HepG2 (cell line): ENCODE measurements around the gene SLC25A45. TPM values are rescaled to one million over a fixed set of nuclear protein-coding genes. Genes with fewer than 3 reads are reported as not detected.

Experiments used
- ATAC-seq: fragments of 200-7000 bp; cut with Tn5 transposase; 3 replicates; pipeline ENCODE4 v1.9.1; 2020; ENCODE audit warnings: mild to moderate bottlenecking, moderate library complexity
- BruUV-seq: library from RNA; stranded (reverse); fragments of 400-500 nt; replicated peaks from 2 replicates; lab custom pipeline; 2021; lab: Mats Ljungman, UMichigan
- CTCF ChIA-PET: fragments of 300-600 bp; formaldehyde crosslinking; extraction: SDS; loops from one replicate; lab custom pipeline; 2021; ENCODE audit warnings: low total read pairs, inconsistent platforms, low intra/inter-chr PET ratio; lab: Yijun Ruan, JAX
- POLR2A ChIA-PET: fragments of 350-600 bp; sonication (Branson Sonifier 250); formaldehyde crosslinking; loops from one replicate; lab custom pipeline; 2020; ENCODE audit warnings: antibody characterized with exemption, inconsistent platforms; lab: Yijun Ruan, JAX
- DNase-seq: peaks from one replicate; pipeline ENCODE4 v3.0.0-alpha.2; 2015; ENCODE audit warnings: low spot score
- FAIRE-seq: peaks from 3 replicates; lab custom pipeline; 2011; peaks lifted over from hg19 to GRCh38; lab: Jason Lieb, UNC
- H2AFZ ChIP-seq: one replicate; pipeline ENCODE4 v1.6.1; 2011; ENCODE audit warnings: low read length, inconsistent platforms
- H3K27ac ChIP-seq: fragments of 300-600 bp; 3 replicates; pipeline ENCODE4 v1.8.0; 2011; ENCODE audit warnings: mixed run types, mild to moderate bottlenecking, mixed read lengths, low read length, inconsistent platforms; ENCODE audit not compliant: insufficient read depth; ENCODE audit errors: extremely low read length
- H3K27me3 ChIP-seq, 2 experiments: fragments of 200-600 bp in 1 of 2; 2 replicates in 1 of 2; 3 replicates in 1 of 2; pipeline versions ENCODE4 v1.6.0 to v1.8.0; 2011; ENCODE audit warnings: low read length in 2 of 2, mild to moderate bottlenecking in 2 of 2, moderate library complexity in 2 of 2, inconsistent platforms in 1 of 2; ENCODE audit not compliant: insufficient read depth in 2 of 2, control insufficient read depth in 1 of 2
- H3K36me3 ChIP-seq, 2 experiments: fragments of 200-600 bp in 1 of 2; replicated peaks in 1 of 2; 2 replicates in 1 of 2; 3 replicates in 1 of 2; pipeline versions ENCODE4 v1.5.1 to v1.8.0; 2011; ENCODE audit warnings: low read length in 2 of 2, inconsistent platforms in 1 of 2; ENCODE audit not compliant: insufficient read depth in 2 of 2, control insufficient read depth in 1 of 2
- H3K4me1 ChIP-seq: 2 replicates; pipeline ENCODE4 v1.5.1; 2012; ENCODE audit warnings: low read length, inconsistent platforms; ENCODE audit not compliant: insufficient read depth
- H3K4me2 ChIP-seq: 2 replicates; pipeline ENCODE4 v1.6.0; 2011; ENCODE audit warnings: low read depth, low read length, inconsistent platforms
- H3K4me3 ChIP-seq, 3 experiments: fragments of 200-600 bp in 1 of 3; sonication (generic), shearing (Covaris generic) in 1 of 3; replicated peaks in 1 of 3; 2 replicates each; pipeline ENCODE4 v1.5.1; 2011 to 2016; ENCODE audit warnings: low read length in 3 of 3, inconsistent platforms in 2 of 3, low read depth in 2 of 3, mild to moderate bottlenecking in 2 of 3, control low read depth in 1 of 3, mixed read lengths in 1 of 3; ENCODE audit not compliant: insufficient read depth in 1 of 3
- H3K79me2 ChIP-seq: one replicate; pipeline ENCODE4 v1.6.1; 2011; ENCODE audit warnings: low read length, inconsistent platforms; ENCODE audit not compliant: insufficient read depth
- H3K9ac ChIP-seq: 2 replicates; pipeline ENCODE4 v1.6.0; 2011; ENCODE audit warnings: mild to moderate bottlenecking, low read depth, low read length, inconsistent platforms; ENCODE audit not compliant: insufficient read depth
- H3K9me3 ChIP-seq: 2 replicates; pipeline ENCODE4 v1.5.1; 2012; ENCODE audit warnings: mild to moderate bottlenecking, low read length
- H4K20me1 ChIP-seq: 2 replicates; pipeline ENCODE4 v1.6.0; 2011; ENCODE audit warnings: inconsistent platforms, mild to moderate bottlenecking, low read length, moderate library complexity; ENCODE audit not compliant: insufficient read depth
- AGO2 ChIP-seq: fragments of 200-400 bp; formaldehyde crosslinking; optimal IDR thresholded peaks from 2 replicates; pipeline ENCODE3; 2017; ENCODE audit warnings: mild to moderate bottlenecking, low read depth, low read length, moderate library complexity
- CEBPB ChIP-seq: IDR thresholded peaks from 2 replicates; pipeline ENCODE4 v1.6.1; 2011; ENCODE audit warnings: low read depth, low read length, improper control_type of control experiment, borderline replicate concordance
- CEBPG ChIP-seq: IDR thresholded peaks from 2 replicates; pipeline ENCODE4 v1.6.1; 2016
- DDIT3 ChIP-seq: sonication (generic); formaldehyde crosslinking; IDR thresholded peaks from 2 replicates; pipeline ENCODE4 v1.4.0; 2020; ENCODE audit warnings: mild to moderate bottlenecking, missing genetic modification reagents
- GABPB1 ChIP-seq: IDR thresholded peaks from 2 replicates; pipeline ENCODE4 v1.6.1; 2016; ENCODE audit warnings: mild to moderate bottlenecking, missing genetic modification reagents, moderate library complexity, missing compliant biosample characterization
- NFYC ChIP-seq: IDR thresholded peaks from 2 replicates; pipeline ENCODE4 v1.6.1; 2016; ENCODE audit warnings: missing genetic modification reagents, missing compliant biosample characterization
- PLSCR1 ChIP-seq: sonication (generic); formaldehyde crosslinking; IDR thresholded peaks from 2 replicates; pipeline ENCODE4 v1.5.0; 2020; ENCODE audit warnings: missing genetic modification reagents, mild to moderate bottlenecking, borderline replicate concordance
- REST ChIP-seq, 2 experiments: IDR thresholded peaks; 2 replicates each; pipeline ENCODE4 v1.6.1; 2011 to 2012; ENCODE audit warnings: low read length in 2 of 2, borderline replicate concordance in 1 of 2, low read depth in 1 of 2, mild to moderate bottlenecking in 1 of 2, moderate library complexity in 1 of 2
- SMARCC2 ChIP-seq: fragments of 450-650 bp; IDR thresholded peaks from 2 replicates; pipeline ENCODE4 v1.6.1; 2017; ENCODE audit warnings: antibody characterized with exemption, mild to moderate bottlenecking
- ZFP91 ChIP-seq: sonication (generic); formaldehyde crosslinking; IDR thresholded peaks from 2 replicates; pipeline ENCODE4 v1.9.0; 2022; ENCODE audit warnings: missing genetic modification reagents, mild to moderate bottlenecking, borderline replicate concordance
- ZNF350 ChIP-seq: sonication (generic); formaldehyde crosslinking; IDR thresholded peaks from 2 replicates; pipeline ENCODE4 v1.4.0; 2020; ENCODE audit warnings: mild to moderate bottlenecking, low read depth, missing genetic modification reagents, borderline replicate concordance
- ZNF451 ChIP-seq: sonication (generic); formaldehyde crosslinking; IDR thresholded peaks from 2 replicates; pipeline ENCODE4 v1.5.0; 2020; ENCODE audit warnings: mild to moderate bottlenecking, missing genetic modification reagents
- WGBS: methylation state at CpG from one replicate; pipeline ENCODE4 v1.1.6; 2017; ENCODE audit warnings: low lambda C conversion rate; 5-methylcytosine and 5-hydroxymethylcytosine counted together
- in situ Hi-C: cut with HindIII; loops from 2 replicates; pipeline ENCODE4 v1.10.0; 2017; ENCODE audit warnings: low pct_unique_long_range_greater_than_20kb; ENCODE audit not compliant: extremely low pct_ligation_motif_present
- intact Hi-C: fragments of 100-400 bp; cut with micrococcal nuclease; formaldehyde crosslinking; loops from one replicate; pipeline ENCODE4 v1.10.0; 2022; ENCODE audit not compliant: unreplicated experiment
- polyA plus RNA-seq, 8 experiments: library from polyadenylated mRNA; depleted of rRNA in 3 of 8; stranded (reverse) in 7 of 8; unstranded in 1 of 8; fragments of >200 nt; fragmentation: Illumina TruSeq in 4 of 8; extraction: Trizol in 4 of 8; gene quantifications; 2 replicates each; pipeline versions ENCODE4 v1.2.1 to v1.2.3, GENCODE V29; 2011 to 2016; ENCODE audit warnings: low read depth in 4 of 8, missing spikeins in 1 of 8, mixed read lengths in 1 of 8; ENCODE audit not compliant: insufficient read depth in 1 of 8
- total RNA-seq, 5 experiments: library from RNA; depleted of rRNA; stranded (reverse); fragments of >200 nt; fragmentation: Illumina TruSeq; extraction: Trizol; gene quantifications; 2 replicates each; pipeline ENCODE4 v1.2.3, GENCODE V29; 2016; ENCODE audit warnings: low read depth in 1 of 5

SLC25A45 gene
- total and polyA plus RNA-seq, 2 of the 13 experiments (the other 11 are each of a cell fraction or from before 2014, with no cell fraction given): 1.2 to 3.4 TPM

GRCh38 chr11:65363770-65364169, 18.7 kb downstream of the SLC25A45 start:
- no peaks in the 10 kb centered on the region for H3K27me3 ChIP-seq
- H3K79me2 ChIP-seq: no peaks in the 10 kb centered on the region
- intact Hi-C loops: no loop called here
- DNase-seq (peak; percentile 38), FAIRE-seq (no peak), ATAC-seq (no peak)
- H4K20me1 ChIP-seq: no peaks in the 10 kb centered on the region
- H3K36me3 ChIP-seq: no peaks in the 10 kb centered on the region
- BruUV-seq: no TSS peak
- peaks cover 50% of the 10 kb centered on the region for H3K4me1 ChIP-seq
- TF ChIP-seq ZNF451 (CRISPR knock-in tag) (no peak), GABPB1 (CRISPR knock-in tag) (no peak), ZNF350 (CRISPR knock-in tag) (no peak), ZFP91 (CRISPR knock-in tag) (no peak), PLSCR1 (CRISPR knock-in tag) (no peak), REST (IDR thresholded peaks at IDR 0.05; ENCODE audit: borderline replicate concordance in 1 of 2, low read depth in 1 of 2, low read length in 2 of 2) (no peak), SMARCC2 (no peak), CEBPG (CRISPR knock-in tag) (peak; percentile 53; the same call in 1 of the 2 replicates), CEBPB (peak; percentile 79), NFYC (CRISPR knock-in tag) (no peak), AGO2 (no peak), DDIT3 (CRISPR knock-in tag) (no peak)
- POLR2A ChIA-PET: no interaction called here
- no peak overlapping the region for H3K27ac ChIP-seq
- CTCF ChIA-PET: no interaction called here
- no peak overlapping the region for H2AFZ ChIP-seq
- 20% methylated on average over 3 of the region's 3 CpGs for WGBS
- H3K4me2 ChIP-seq: no peak overlapping the region
- H3K9me3 ChIP-seq: no peaks in the 10 kb centered on the region
- in situ Hi-C loops: loop anchor here (10.0 kb wide), 1 partner anchor 101 kb away; no protein-coding TSS in a partner anchor
- H3K9ac ChIP-seq: no peak overlapping the region
- no peak overlapping the region for H3K4me3 ChIP-seq
